Adrenal gland (tissue), 5 donors: Measurements from ENCODE around the gene TUBA4B.

ENCODE experiments used
- POLR2A ChIP-seq, 2 donors: fragments of 450-650 bp; IDR thresholded peaks; one replicate each; pipeline ENCODE4 v1.6.1; 2017; ENCODE audit warnings: antibody characterized with exemption in 2 of 2, mild to moderate bottlenecking in 2 of 2, moderate library complexity in 1 of 2
- TF ChIP-seq, protein P1 (sequence below), 6 experiments: fragments of 450-650 bp in 4 of 6; fragments of 200-600 bp in 2 of 6; sonication (generic) in 1 of 6; IDR thresholded peaks; 1 replicate in 5 of 6; 2 replicates in 1 of 6; pipeline versions ENCODE4 v1.5.1 to v1.8.0; 2016 to 2021; ENCODE audit warnings: antibody characterized with exemption in 6 of 6, mild to moderate bottlenecking in 2 of 6, moderate library complexity in 1 of 6
- donor health status: DM: no; HTN: no; CAD: no.

DNA sequence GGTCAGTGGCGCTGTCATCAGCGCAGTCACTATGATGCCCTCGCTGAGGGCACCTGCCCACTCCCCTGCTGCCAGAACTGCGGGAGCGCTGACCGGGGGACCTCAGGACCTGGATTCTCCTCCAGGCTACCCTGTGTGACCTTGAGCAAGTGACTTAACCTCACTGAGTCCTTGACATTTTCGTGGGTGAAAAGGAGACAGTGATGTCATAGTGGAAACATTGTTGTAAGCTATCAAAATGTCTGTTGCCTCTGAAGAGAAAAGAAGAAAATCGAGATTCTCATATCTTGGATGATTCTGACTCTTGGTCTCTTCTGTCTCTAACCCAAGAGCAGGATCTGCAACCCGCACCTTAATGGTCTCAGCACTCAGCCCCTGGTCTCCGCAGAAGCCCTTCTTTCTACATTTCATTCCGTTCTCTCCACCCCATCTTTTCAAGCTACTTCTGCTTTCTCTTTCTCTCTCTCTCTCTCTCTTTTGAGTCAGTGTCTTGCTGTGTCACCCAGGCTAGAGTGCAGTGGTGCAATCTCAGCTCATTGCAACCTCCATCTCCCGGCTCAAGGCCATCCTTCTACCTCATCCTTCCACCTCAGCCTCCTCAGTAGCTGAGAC, 1.7 kb downstream of the TUBA4B start:
- TF ChIP-seq POLR2A (IDR thresholded peaks at IDR 0.05), result peak in 1 of 2 donors; percentile 52
- TF ChIP-seq, protein P1, sequence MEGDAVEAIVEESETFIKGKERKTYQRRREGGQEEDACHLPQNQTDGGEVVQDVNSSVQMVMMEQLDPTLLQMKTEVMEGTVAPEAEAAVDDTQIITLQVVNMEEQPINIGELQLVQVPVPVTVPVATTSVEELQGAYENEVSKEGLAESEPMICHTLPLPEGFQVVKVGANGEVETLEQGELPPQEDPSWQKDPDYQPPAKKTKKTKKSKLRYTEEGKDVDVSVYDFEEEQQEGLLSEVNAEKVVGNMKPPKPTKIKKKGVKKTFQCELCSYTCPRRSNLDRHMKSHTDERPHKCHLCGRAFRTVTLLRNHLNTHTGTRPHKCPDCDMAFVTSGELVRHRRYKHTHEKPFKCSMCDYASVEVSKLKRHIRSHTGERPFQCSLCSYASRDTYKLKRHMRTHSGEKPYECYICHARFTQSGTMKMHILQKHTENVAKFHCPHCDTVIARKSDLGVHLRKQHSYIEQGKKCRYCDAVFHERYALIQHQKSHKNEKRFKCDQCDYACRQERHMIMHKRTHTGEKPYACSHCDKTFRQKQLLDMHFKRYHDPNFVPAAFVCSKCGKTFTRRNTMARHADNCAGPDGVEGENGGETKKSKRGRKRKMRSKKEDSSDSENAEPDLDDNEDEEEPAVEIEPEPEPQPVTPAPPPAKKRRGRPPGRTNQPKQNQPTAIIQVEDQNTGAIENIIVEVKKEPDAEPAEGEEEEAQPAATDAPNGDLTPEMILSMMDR (IDR thresholded peaks at IDR 0.05), result no peak
